ENCODE results near the gene FNDC10. TPM values are rescaled to one million over a fixed set of nuclear protein-coding genes. Genes with fewer than 3 reads are reported as not detected.

Gene FNDC10
- polyA plus RNA-seq, 1 experiment = 4.4 TPM

GRCh38 chr1:1622788-1623094 is 22.8 kb upstream of the FNDC10 start:
- DNase-seq (ENCODE audit: low read depth) = no peak
- H3K27me3 ChIP-seq (ENCODE audit: control insufficient read depth, insufficient read depth, low read length) = no peaks in the 10 kb centered on the region
- ChIA-PET CTCF (no interaction called here), POLR2A (interaction anchor here (0.5 kb wide), 1 partner anchor 10 kb away, joined by 8 read pairs; no protein-coding TSS in a partner anchor)
- no peak for TF ChIP-seq CTCF (IDR thresholded peaks at IDR 0.05; ENCODE audit: insufficient read depth, low read depth, low read length)
- H3K36me3 ChIP-seq (ENCODE audit: control insufficient read depth, insufficient read depth, low read length) = peaks cover 9% of the 10 kb centered on the region
- H3K4me3 ChIP-seq (ENCODE audit: low read depth, low read length) = no peak overlapping the region

GRCh38 chr1:1622010-1622787 is 22.3 kb upstream of the FNDC10 start:
- no peaks in the 10 kb centered on the region for H3K27me3 ChIP-seq (ENCODE audit: control insufficient read depth, insufficient read depth, low read length)
- CTCF ChIA-PET = no interaction called here
- no peak overlapping the region for H3K4me3 ChIP-seq (ENCODE audit: low read depth, low read length)
- POLR2A ChIA-PET = interaction anchor here (0.5 kb wide), 1 partner anchor 10 kb away, joined by 8 read pairs; no protein-coding TSS in a partner anchor
- DNase-seq (ENCODE audit: low read depth) = no peak
- peaks cover 13% of the 10 kb centered on the region for H3K36me3 ChIP-seq (ENCODE audit: control insufficient read depth, insufficient read depth, low read length)
- TF ChIP-seq CTCF (IDR thresholded peaks at IDR 0.05; ENCODE audit: insufficient read depth, low read depth, low read length) = no peak

- no peaks in the 10 kb centered on the region for H3K27me3 ChIP-seq (ENCODE audit: control insufficient read depth, insufficient read depth, low read length)
- ChIA-PET CTCF (interaction anchor here (1.5 kb wide), 1 partner anchor 9 kb away, joined by 4 read pairs; no protein-coding TSS in a partner anchor), POLR2A (no interaction called here)
- TF ChIP-seq CTCF (IDR thresholded peaks at IDR 0.05; ENCODE audit: insufficient read depth, low read depth, low read length) = no peak
- H3K4me3 ChIP-seq (ENCODE audit: low read depth, low read length) = no peak overlapping the region
- H3K36me3 ChIP-seq (ENCODE audit: control insufficient read depth, insufficient read depth, low read length) = peaks cover 13% of the 10 kb centered on the region
- no peak for DNase-seq (ENCODE audit: low read depth)
Observed at GRCh38 chr1:1621173-1622009, 21.5 kb upstream of the FNDC10 start.

- no peak for TF ChIP-seq CTCF (IDR thresholded peaks at IDR 0.05; ENCODE audit: insufficient read depth, low read depth, low read length)
- Histone ChIP-seq H3K4me3 (ENCODE audit: low read depth, low read length) (no peak overlapping the region), H3K36me3 (ENCODE audit: control insufficient read depth, insufficient read depth, low read length) (peaks cover 11% of the 10 kb centered on the region), H3K27me3 (ENCODE audit: control insufficient read depth, insufficient read depth, low read length) (no peaks in the 10 kb centered on the region)
- DNase-seq (ENCODE audit: low read depth) = no peak
- ChIA-PET CTCF (interaction anchor here (1.0 to 1.5 kb wide), 2 partner anchors 10 to 32 kb away, joined by 3 to 4 read pairs; no protein-coding TSS in a partner anchor), POLR2A (no interaction called here)
Observed at GRCh38 chr1:1620433-1621139, 20.7 kb upstream of the FNDC10 start.
